BE2C (cell line): Measurements from ENCODE around the gene DDX39B.
"Not testable (repeated sequence)": the region's sequence is repeated elsewhere in the genome, so short reads cannot be mapped to it uniquely, and the experiment has no call there.

ENCODE experiments used
- DNase-seq: peaks from one replicate; pipeline ENCODE4 v3.0.0-alpha.2; 2020
- H3K27me3 ChIP-seq: fragments of 250-450 bp; sonication (Bioruptor Pico); 2 replicates; pipeline ENCODE4 v1.5.1; 2020; ENCODE audit warnings: mild to moderate bottlenecking
- H3K36me3 ChIP-seq: fragments of 250-450 bp; sonication (Bioruptor Pico); 2 replicates; pipeline ENCODE4 v1.5.1; 2020; ENCODE audit warnings: mild to moderate bottlenecking
- H3K4me1 ChIP-seq: fragments of 250-450 bp; sonication (Bioruptor Pico); 2 replicates; pipeline ENCODE4 v1.5.1; 2020
- H3K4me3 ChIP-seq: 2 replicates; pipeline ENCODE4 v1.5.1; 2011; ENCODE audit warnings: low read depth, low read length
- H3K9me3 ChIP-seq: fragments of 250-450 bp; sonication (Bioruptor Pico); 2 replicates; pipeline ENCODE4 v1.5.1; 2020
- CTCF ChIP-seq: IDR thresholded peaks from 2 replicates; pipeline ENCODE4 v1.5.1; 2012; ENCODE audit warnings: mild to moderate bottlenecking, low read depth, low read length

DDX39B gene

GRCh38 chr6:31513456-31514165, 28.2 kb downstream of the DDX39B start:
- H3K4me1 ChIP-seq, result no peaks in the 10 kb centered on the region
- peaks cover 46% of the 10 kb centered on the region for H3K27me3 ChIP-seq
- H3K9me3 ChIP-seq, result no peaks in the 10 kb centered on the region
- no peaks in the 10 kb centered on the region for H3K36me3 ChIP-seq
- no peak overlapping the region for H3K4me3 ChIP-seq
- DNase-seq, result no peak
- no peak for TF ChIP-seq CTCF

- Histone ChIP-seq H3K4me1 (no peaks in the 10 kb centered on the region), H3K27me3 (peaks cover 31% of the 10 kb centered on the region), H3K4me3 (no peak overlapping the region), H3K36me3 (no peaks in the 10 kb centered on the region), H3K9me3 (no peaks in the 10 kb centered on the region)
- no peak for DNase-seq
- no peak for TF ChIP-seq CTCF
Observed at GRCh38 chr6:31510007-31510406, 31.8 kb downstream of the DDX39B start.

GRCh38 chr6:31509036-31509435, 32.8 kb downstream of the DDX39B start:
- H3K36me3 ChIP-seq, H3K4me3 ChIP-seq, H3K4me1 ChIP-seq, H3K9me3 ChIP-seq, DNase-seq: not testable (repeated sequence)
- peaks cover 32% of the 10 kb centered on the region for H3K27me3 ChIP-seq

- no peak for TF ChIP-seq CTCF
- Histone ChIP-seq H3K9me3 (no peaks in the 10 kb centered on the region), H3K4me3 (no peak overlapping the region), H3K27me3 (peaks cover 64% of the 10 kb centered on the region), H3K36me3 (no peaks in the 10 kb centered on the region), H3K4me1 (no peaks in the 10 kb centered on the region)
- DNase-seq, result no peak
Observed at GRCh38 chr6:31502586-31502985, 39.2 kb downstream of the DDX39B start.

- not testable (repeated sequence) for H3K9me3 ChIP-seq, DNase-seq, H3K4me1 ChIP-seq, H3K4me3 ChIP-seq, H3K36me3 ChIP-seq
- H3K27me3 ChIP-seq, result peaks cover 78% of the 10 kb centered on the region
Observed at GRCh38 chr6:31499648-31500047, 42.2 kb downstream of the DDX39B start.

GRCh38 chr6:31498748-31499147, 43.1 kb downstream of the DDX39B start:
- no peaks in the 10 kb centered on the region for H3K36me3 ChIP-seq
- H3K4me3 ChIP-seq, result no peak overlapping the region
- H3K9me3 ChIP-seq, result no peaks in the 10 kb centered on the region
- DNase-seq, result no peak
- no peak for TF ChIP-seq CTCF
- H3K27me3 ChIP-seq, result peaks cover 78% of the 10 kb centered on the region
- H3K4me1 ChIP-seq, result no peaks in the 10 kb centered on the region

- Histone ChIP-seq H3K9me3 (no peaks in the 10 kb centered on the region), H3K4me3 (peak within 1 kb of the TSS; percentile 48), H3K36me3 (no peaks in the 10 kb centered on the region), H3K4me1 (no peaks in the 10 kb centered on the region), H3K27me3 (peaks cover 77% of the 10 kb centered on the region)
- TF ChIP-seq CTCF, result no peak
- peak; percentile 46 for DNase-seq
Observed at GRCh38 chr6:31497531-31498476, 44.0 kb downstream of the DDX39B start, which contains the start of gene MICB. Gene MICB (plus strand): TSS chr6:31498145. CDS start chr6:31498194, 49 bp downstream.

- not testable (repeated sequence) for H3K4me3 ChIP-seq, DNase-seq
Observed at GRCh38 chr6:31496826-31497225, 45.0 kb downstream of the DDX39B start.

More at GRCh38 chr6:31496826-31497225, 45.0 kb downstream of the DDX39B start:
- H3K4me1 ChIP-seq, H3K36me3 ChIP-seq, H3K9me3 ChIP-seq: not testable (repeated sequence)
- H3K27me3 ChIP-seq, result peaks cover 68% of the 10 kb centered on the region
